ENCODE data around the gene ANXA2.

DNA sequence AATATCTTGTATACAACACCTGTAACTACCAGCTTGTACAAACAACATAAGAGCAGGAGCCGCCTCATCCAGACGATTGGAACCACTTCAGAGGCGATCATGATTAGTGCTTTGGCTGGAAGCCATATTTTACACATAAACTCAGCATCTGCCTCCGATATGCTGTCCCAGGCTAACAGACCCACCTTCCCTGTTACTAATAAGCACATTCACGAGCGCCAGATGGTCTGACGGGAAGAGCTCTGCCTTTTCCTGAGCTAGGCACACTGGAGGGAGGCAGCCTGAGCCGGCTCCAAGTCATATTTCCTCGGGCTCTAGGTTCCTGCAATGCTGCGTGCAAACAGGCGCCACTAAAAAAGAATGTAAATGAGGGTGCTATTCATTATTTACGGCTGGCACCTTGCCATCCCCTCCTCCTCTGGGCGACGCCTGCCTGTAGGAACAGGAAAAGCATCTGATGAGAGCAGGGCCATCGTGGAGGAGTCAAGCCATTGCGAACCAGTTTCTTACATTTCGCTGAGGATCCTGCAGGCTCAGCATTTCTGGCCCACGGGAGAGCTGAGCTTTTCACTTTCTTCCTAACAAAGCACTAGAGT lies 98.2 kb downstream of the ANXA2 start:
- no peak for TF ChIP-seq POLR2A (IDR thresholded peaks at IDR 0.05; ENCODE audit: low read length)
- no peak for TF ChIP-seq GATA1 (IDR thresholded peaks at IDR 0.05; ENCODE audit: low read depth, low read length)
